ENCODE results near the gene SPSB2.

The SPSB2 gene

DNA sequence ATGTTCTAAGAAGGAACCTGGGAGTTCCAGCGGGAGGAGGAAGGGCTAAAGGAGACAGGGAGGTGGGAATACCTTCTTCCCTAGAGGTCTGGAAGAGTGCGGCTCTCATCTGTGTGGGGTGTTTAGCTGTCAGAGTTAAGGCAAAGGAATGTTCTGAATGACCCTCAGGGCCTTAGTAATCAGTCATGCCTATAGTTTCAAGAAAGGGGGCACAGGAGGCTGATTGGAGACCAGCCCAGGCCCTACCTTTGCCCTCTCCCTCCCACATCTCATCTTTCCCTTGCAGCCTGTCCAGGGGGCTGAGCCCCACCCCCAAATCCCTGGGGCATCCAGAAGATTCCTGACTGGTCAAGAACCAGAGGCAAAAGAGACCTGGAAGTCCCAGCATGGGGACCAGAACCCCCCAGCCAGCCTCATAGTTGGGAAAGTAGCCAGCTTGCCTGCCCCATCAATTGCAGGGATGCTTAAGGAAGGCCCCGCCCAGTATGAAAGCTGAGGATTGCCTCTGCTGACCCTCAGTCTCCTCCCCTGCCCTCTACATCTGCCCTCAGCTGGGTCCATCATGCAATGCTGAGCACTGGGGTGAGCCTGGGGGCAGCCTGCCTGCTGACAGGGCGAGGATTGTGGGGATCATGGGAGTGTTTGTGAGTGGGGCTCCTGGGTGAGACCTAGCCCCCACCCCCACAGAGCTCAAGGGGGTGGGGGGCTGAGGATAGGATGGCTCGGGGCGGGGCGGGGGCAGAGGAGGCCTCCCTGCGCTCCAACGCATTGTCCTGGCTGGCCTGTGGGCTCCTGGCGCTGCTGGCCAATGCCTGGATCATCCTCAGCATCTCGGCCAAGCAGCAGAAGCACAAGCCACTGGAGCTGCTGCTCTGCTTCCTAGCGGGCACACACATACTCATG is 49.7 kb downstream of the SPSB2 start:
- Histone ChIP-seq H3K4me1 (ENCODE audit: control insufficient read depth, insufficient read depth, low read length, poor library complexity, severe bottlenecking) (peaks cover 44% of the 10 kb centered on the region), H3K36me3 (ENCODE audit: control insufficient read depth, insufficient read depth, low read length) (peaks cover 14% of the 10 kb centered on the region), H3K27ac (ENCODE audit: low read depth, low read length, severe bottlenecking) (no peak overlapping the region), H3K4me3 (ENCODE audit: extremely low read depth, insufficient read depth, low read length, poor library complexity, severe bottlenecking) (no peak overlapping the region), H3K9me3 (ENCODE audit: control insufficient read depth, low read length) (no peaks in the 10 kb centered on the region)
- 80 to 81% methylated on average over 5 to 11 of the region's 12 CpGs for WGBS, 2 experiments (ENCODE audit: insufficient coverage in 2 of 2)

DNA sequence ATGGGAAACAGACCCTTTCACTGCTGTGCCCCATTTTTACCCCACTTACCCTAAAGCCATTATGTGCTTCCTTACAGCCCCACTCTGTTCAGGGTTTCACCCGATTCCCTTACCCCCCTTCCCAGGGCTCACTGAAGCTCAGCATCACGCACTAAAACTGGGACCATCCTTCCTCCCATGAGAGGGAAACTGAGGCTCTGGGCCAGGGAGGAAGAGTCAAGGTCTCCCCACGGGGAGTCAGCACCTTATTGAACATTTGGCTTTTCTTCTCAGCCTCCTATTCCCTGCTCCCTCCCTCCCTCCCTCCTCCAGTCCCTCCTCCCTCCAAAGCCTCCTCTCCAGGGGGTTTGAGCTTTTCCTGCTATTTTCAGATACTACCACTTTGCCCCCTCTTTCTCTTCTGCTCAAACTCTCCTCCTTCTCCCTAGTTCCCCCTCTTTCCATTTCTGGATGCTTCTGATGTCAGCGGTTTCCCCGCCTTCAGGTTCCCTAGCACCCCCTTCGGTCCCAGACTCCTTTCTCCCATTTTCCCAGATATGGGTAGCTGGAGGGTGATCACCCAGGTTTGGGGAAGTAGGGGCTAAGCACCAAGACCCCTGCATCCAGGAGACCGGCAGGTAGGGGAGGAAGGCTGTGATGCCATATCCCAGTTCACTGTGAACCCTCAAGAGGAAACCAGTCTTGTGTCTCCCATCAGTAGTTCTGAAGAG is 50.5 kb downstream of the SPSB2 start:
- no peaks in the 10 kb centered on the region for H3K9me3 ChIP-seq (ENCODE audit: control insufficient read depth, low read length)
- 30 to 41% methylated on average over 2 to 4 of the region's 7 CpGs for WGBS, 2 experiments (ENCODE audit: insufficient coverage in 2 of 2)
- H3K4me1 ChIP-seq (ENCODE audit: control insufficient read depth, insufficient read depth, low read length, poor library complexity, severe bottlenecking), result peaks cover 48% of the 10 kb centered on the region
- peaks cover 14% of the 10 kb centered on the region for H3K36me3 ChIP-seq (ENCODE audit: control insufficient read depth, insufficient read depth, low read length)
- no peak overlapping the region for H3K27ac ChIP-seq (ENCODE audit: low read depth, low read length, severe bottlenecking)
- H3K4me3 ChIP-seq (ENCODE audit: extremely low read depth, insufficient read depth, low read length, poor library complexity, severe bottlenecking), result peak overlapping the region; percentile 40

- peak within 1 kb of the TSS; percentile 40 for H3K4me3 ChIP-seq (ENCODE audit: extremely low read depth, insufficient read depth, low read length, poor library complexity, severe bottlenecking)
- 0% methylated on average over 10 to 12 of the region's 28 CpGs for WGBS, 2 experiments (ENCODE audit: insufficient coverage in 2 of 2)
- peaks cover 41% of the 10 kb centered on the region for H3K4me1 ChIP-seq (ENCODE audit: control insufficient read depth, insufficient read depth, low read length, poor library complexity, severe bottlenecking)
- H3K36me3 ChIP-seq (ENCODE audit: control insufficient read depth, insufficient read depth, low read length), result peaks cover 13% of the 10 kb centered on the region
- H3K9me3 ChIP-seq (ENCODE audit: control insufficient read depth, low read length), result no peaks in the 10 kb centered on the region
- peak within 1 kb of the TSS; percentile 72 for H3K27ac ChIP-seq (ENCODE audit: low read depth, low read length, severe bottlenecking)
These were observed 51.3 kb downstream of the SPSB2 start, which contains the start of gene GPR162 for GRCh38 chr12:6821591-6822425. Gene GPR162 (plus strand): TSS chr12:6821821. CDS start chr12:6823899, 2,078 bp downstream.
